HFF-Myc (cell line): ENCODE results near the gene SDF2.

Experiments
- DNase-seq: peaks from one replicate; pipeline ENCODE4 v3.0.0-alpha.2; 2011; ENCODE audit warnings: low read depth; ENCODE audit errors: extremely low read depth
- H3K4me3 ChIP-seq: replicated peaks from 2 replicates; pipeline ENCODE4 v1.5.1; 2011; ENCODE audit warnings: low read depth, mild to moderate bottlenecking, control low read depth, low read length
- CTCF ChIP-seq: IDR thresholded peaks from 2 replicates; pipeline ENCODE4 v1.5.1; 2012; ENCODE audit warnings: mild to moderate bottlenecking, low read depth, low read length, control low read depth; ENCODE audit errors: missing control alignments

SDF2 gene

GRCh38 chr17:28645576-28645939 is 16.1 kb downstream of the SDF2 start:
- no peak for DNase-seq
- H3K4me3 ChIP-seq: peak overlapping the region; percentile 93
- TF ChIP-seq CTCF: no peak

- peak within 1 kb of the TSS; percentile 93 for H3K4me3 ChIP-seq
- peak; percentile 64 for DNase-seq
- no peak for TF ChIP-seq CTCF
These were observed 16.7 kb downstream of the SDF2 start, which contains the start of gene BLTP2 for GRCh38 chr17:28644787-28645575. Gene BLTP2 (minus strand): TSS chr17:28645158. CDS start chr17:28645056, 102 bp downstream.

GRCh38 chr17:28643983-28644786 is 17.5 kb downstream of the SDF2 start:
- peak; percentile 38 for TF ChIP-seq CTCF
- H3K4me3 ChIP-seq: peak overlapping the region; percentile 93
- DNase-seq: no peak

GRCh38 chr17:28641579-28641978 is 20.1 kb downstream of the SDF2 start:
- no peak for TF ChIP-seq CTCF
- no peak overlapping the region for H3K4me3 ChIP-seq

GRCh38 chr17:28635506-28635905 is 26.2 kb downstream of the SDF2 start:
- DNase-seq: no peak
- TF ChIP-seq CTCF: no peak
- H3K4me3 ChIP-seq: no peak overlapping the region

More at GRCh38 chr17:28641579-28641978, 20.1 kb downstream of the SDF2 start:
- DNase-seq: no peak

GRCh38 chr17:28634206-28634865 is 27.4 kb downstream of the SDF2 start:
- TF ChIP-seq CTCF: no peak
- no peak overlapping the region for H3K4me3 ChIP-seq
- DNase-seq: no peak
